Lung microvascular endothelial cell (primary cell): Measurements from ENCODE around the gene NOTUM. TPM values are rescaled to one million over a fixed set of nuclear protein-coding genes. Genes with fewer than 3 reads are reported as not detected.
A peak's percentile ranks its signal among the peaks of the same experiment; 100 is the strongest.

ENCODE experiments used
- DNase-seq, 2 donors: peaks; one replicate each; pipeline versions ENCODE4 v3.0.0 to v3.0.0-alpha.2; 2010; ENCODE audit warnings: low read depth in 2 of 2
- total RNA-seq: library from RNA; depleted of rRNA; stranded (reverse); fragments of >200 nt; gene quantifications from 2 replicates; pipeline ENCODE4 v1.2.1, GENCODE V29; 2014

NOTUM gene
- total RNA-seq, 1 donor from 2014 or later: under 0.01 TPM

DNA sequence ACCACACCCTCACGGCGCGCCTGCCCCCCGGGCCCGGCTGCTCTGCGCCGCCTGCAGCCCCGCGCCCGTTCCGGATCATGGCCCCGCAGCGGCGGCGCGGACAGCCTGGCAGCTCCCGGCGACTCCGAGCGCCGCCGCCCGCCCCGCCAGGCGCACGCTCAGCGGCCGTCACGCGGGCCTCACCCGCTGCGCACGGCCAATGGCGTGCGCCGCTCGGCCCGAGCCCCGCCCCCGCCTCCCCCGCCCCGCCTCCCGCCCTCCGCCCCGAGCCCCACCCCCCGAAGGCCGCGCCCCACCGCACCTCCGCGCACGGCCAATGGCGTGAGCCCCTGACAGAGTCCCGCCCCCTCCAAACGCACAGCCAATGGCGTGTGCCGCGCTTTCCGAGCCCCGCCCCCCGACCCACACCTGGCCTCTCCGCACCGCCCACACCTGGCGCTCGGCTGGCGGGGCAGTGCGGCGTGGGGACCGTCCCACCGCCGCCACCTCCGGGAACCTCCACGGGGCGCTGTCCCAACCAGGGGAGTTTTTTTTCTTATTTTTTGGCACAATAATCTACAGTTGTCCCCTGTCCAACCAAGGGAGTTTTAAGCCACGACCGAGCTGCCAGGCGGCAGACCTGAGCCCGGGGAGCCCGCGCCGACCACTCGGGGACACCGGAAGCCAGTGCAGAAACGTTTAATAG, 49.6 kb downstream of the NOTUM start, which contains the start of gene PCYT2:
TSS of gene PCYT2 (minus strand) at position 123 of the 685 bp plus-strand sequence. CDS start at position 79, 44 bp downstream.
- peak; percentile 85 to 93 for DNase-seq

DNA sequence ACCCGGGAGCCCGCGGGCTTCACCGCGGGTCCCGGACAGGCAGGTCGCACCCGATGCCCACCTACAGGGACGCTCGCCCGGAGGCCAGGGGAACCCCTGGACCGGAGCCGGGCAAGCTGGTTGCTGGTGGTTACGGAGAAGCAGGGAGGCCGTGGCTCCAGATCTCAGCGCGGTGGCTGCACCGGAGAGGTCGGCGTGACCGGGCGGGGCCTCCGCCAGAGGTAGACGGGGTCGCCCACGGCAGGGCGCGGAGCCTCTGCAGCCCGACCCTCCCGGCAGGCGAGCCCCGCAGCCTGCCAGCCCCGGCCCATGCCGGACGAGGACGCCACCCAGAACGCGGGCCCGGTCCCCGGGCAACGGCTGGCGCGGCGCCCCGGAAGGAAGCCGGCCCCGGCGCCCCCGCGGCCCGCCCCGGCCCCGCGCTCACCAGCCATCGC, 50.1 kb downstream of the NOTUM start:
- DNase-seq: no peak

DNA sequence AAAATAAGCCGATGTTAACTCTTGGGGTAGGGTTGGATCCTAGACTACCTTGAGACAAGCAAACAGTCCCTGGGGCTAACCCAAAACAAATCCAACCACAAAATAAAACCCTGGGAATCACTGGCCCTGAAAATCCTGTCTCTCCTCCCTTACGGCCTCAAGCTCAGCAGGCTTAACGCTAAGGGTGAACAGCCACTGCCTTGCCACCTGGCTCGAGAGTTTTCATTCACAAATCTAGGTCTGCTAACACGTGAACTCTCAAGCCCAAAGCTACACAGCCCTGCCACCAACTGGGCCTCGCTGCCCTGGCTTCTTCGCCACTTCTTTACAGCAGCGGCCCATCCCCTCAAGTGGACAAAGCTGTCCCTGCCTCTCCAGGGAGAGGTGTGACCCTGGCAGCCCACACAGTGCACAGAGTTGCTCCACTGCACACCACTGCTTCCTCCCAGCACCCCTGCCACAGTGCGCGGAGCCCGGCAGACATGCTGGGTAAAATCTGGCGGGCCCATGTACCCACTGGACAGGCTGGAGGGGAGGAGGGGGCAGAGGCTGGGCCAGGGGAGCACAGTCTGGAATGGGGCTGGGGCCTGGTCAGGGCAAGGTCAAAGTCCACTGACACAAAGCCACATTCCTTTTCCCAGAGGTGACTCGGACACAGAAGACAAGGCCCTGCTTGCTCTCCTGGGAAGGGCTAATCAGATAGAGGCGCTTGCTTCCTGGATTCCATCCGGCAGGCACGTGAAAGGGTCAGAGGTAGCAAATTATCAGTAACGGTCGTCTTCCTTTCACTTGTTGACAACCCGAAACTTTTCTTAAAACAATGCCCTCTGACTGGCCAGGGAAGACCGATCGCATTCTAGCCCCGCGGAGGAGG, 50.8 kb downstream of the NOTUM start:
- peak; percentile 22 to 38 for DNase-seq

DNA sequence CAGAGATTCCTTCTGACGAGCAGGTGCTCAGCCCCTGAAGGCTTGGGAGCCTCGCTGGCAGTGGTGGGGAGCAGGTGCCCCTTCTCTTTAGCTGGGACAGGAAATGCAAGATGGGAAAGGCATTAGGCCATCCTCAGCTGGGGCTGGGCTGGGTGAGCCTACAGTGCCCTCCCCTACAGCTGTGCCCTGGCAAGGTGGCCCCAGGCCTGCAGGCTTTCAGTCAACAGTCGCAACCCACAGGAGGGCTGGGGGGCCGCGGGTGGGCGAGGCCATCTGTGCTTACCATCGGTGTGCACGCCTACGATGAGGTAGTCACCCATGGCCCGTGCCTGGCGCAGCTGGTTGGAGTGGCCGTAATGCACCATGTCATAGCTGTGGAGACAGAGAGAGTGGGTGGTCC, 51.8 kb downstream of the NOTUM start:
- no peak for DNase-seq

GRCh38 chr17:81908793-81909192, 52.2 kb downstream of the NOTUM start:
- DNase-seq: no peak

GRCh38 chr17:81907219-81908145, 53.5 kb downstream of the NOTUM start:
- no peak for DNase-seq

DNA sequence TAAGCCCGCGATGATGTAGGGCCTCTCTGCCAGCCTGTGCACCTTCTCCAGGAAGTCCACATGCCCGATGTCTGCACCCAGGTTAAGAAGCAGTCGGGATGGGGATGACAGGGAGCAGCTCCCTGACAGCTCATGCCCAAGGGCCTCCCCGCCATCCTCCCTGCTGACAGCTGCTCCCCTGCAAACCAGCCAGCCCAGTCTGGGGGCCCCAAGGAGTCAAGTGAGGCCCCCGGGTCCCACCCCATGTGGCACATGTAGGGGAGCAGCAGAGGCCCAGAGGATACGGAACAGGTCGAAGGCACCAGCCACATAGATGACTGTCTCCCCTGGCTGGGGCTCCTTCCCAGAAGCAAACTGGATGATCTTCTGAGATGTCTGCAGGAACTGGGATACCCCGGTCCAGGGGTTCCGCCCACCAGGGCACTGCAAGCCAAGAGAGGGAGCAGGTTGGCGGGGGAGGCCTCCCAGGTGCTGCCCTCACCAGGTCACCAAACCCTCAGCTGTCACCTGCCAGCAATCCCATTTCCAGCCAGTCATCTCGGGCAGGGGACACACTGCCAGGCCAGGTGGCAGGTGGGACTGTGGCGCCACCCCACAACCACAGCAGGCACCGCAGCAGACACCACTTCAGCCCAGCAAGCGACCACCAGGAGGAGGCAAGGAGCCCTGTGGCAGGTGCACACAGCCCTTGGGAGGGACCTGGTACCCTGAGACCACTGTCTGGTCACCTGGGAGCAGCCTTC, 54.3 kb downstream of the NOTUM start:
- DNase-seq: no peak

GRCh38 chr17:81905993-81906392, 55.0 kb downstream of the NOTUM start:
- DNase-seq: no peak

- no peak for DNase-seq
Measured at GRCh38 chr17:81905424-81905875, 55.5 kb downstream of the NOTUM start.

DNA sequence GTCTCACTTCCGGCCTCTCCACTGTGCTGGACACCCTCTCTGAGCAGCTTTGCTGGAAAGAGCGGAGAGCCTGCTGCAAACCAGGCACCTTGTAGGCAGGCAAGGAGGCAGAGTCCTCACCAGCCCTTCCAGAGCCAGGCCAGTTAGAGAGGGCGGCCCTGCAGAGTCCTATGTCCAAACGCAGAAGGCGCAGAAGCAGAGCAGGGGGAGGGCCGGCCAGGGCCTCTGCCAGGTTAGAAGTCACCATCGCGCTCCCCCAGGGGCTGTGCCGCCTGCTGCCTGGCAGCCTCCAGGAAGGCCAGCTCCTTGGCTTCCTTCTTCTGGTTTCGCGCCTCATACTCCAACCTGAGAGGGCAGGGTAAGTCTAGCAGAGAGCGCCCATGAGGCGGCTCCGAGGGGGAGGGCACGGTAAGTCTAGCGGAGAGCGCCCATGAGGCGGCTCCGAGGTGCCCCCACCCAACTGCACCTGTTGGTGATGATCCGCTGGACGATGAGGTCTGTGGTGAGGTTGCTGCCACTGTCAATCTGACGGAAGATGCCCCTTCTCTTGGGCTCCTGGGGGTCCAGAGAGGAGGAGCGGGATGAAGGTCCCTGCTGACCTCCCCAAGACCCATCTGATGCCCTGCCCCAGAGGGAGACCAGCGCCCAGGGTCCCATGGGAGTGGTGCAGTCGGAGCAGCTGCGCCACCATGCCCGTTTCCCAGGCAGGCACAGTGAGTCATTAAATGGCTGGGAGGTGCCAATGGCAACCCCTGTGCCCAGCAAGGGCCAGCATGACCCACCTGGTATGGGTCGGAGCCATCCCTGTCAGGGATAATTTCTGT, 56.2 kb downstream of the NOTUM start:
- no peak for DNase-seq

- DNase-seq: no peak
Measured at GRCh38 chr17:81903896-81904599, 56.9 kb downstream of the NOTUM start.

- DNase-seq: no peak
Measured at GRCh38 chr17:81903415-81903831, 57.6 kb downstream of the NOTUM start.

GRCh38 chr17:81902653-81903414, 58.2 kb downstream of the NOTUM start:
- no peak for DNase-seq

Other genes starting within 250 kb of the NOTUM start
- gene SLC25A10, start 248.9 kb downstream of the NOTUM start, total RNA-seq: 6.7 and 11.8 TPM in 2 replicates
- not detected in 2 replicates for gene GCGR, start 157.0 kb downstream of the NOTUM start, total RNA-seq
- 93.7 and 178 TPM in 2 replicates for gene MCRIP1, start 127.9 kb downstream of the NOTUM start, total RNA-seq
- not detected in 2 replicates for gene PPP1R27, start 126.1 kb downstream of the NOTUM start, total RNA-seq
- 504 and 688 TPM in 2 replicates for gene P4HB, start 100.7 kb downstream of the NOTUM start, total RNA-seq
- 91.7 and 92.9 TPM in 2 replicates for gene ARHGDIA, start 89.8 kb downstream of the NOTUM start, total RNA-seq
- gene ALYREF, start 69.6 kb downstream of the NOTUM start, total RNA-seq: 107 and 136 TPM in 2 replicates
- gene ANAPC11, start 69.5 kb downstream of the NOTUM start, total RNA-seq: 102 and 112 TPM in 2 replicates
- gene NPB, start 58.9 kb downstream of the NOTUM start, total RNA-seq: under 0.01 TPM in 1 of 2 replicates, not detected in the other
- gene PCYT2, start 49.8 kb downstream of the NOTUM start, total RNA-seq: 24.0 and 27.6 TPM in 2 replicates
- 11.3 and 13.1 TPM in 2 replicates for gene SIRT7, start 43.0 kb downstream of the NOTUM start, total RNA-seq
- gene MAFG, start 33.5 kb downstream of the NOTUM start, total RNA-seq: 9.2 and 17.1 TPM in 2 replicates
- 52.3 and 60.9 TPM in 2 replicates for gene PYCR1, start 23.9 kb downstream of the NOTUM start, total RNA-seq
- not detected in 2 replicates for gene MYADML2, start 14.0 kb downstream of the NOTUM start, total RNA-seq
- 17.7 and 23.2 TPM in 2 replicates for gene ASPSCR1, start 16.4 kb upstream of the NOTUM start, total RNA-seq
- gene CENPX, start 61.7 kb upstream of the NOTUM start, total RNA-seq: 30.1 and 31.5 TPM in 2 replicates
- gene LRRC45, start 62.1 kb upstream of the NOTUM start, total RNA-seq: 7.6 and 8.3 TPM in 2 replicates
- gene RAC3, start 70.5 kb upstream of the NOTUM start, total RNA-seq: 9.7 and 18.3 TPM in 2 replicates
- 35.5 and 37.7 TPM in 2 replicates for gene DCXR, start 76.5 kb upstream of the NOTUM start, total RNA-seq
- gene RFNG, start 90.6 kb upstream of the NOTUM start, total RNA-seq: 10.0 and 16.3 TPM in 2 replicates
- gene GPS1, start 90.7 kb upstream of the NOTUM start, total RNA-seq: 61.9 and 64.1 TPM in 2 replicates
- 30.7 and 35.5 TPM in 2 replicates for gene DUS1L, start 104.6 kb upstream of the NOTUM start, total RNA-seq
- 35.1 and 43.4 TPM in 2 replicates for gene FASN, start 137.0 kb upstream of the NOTUM start, total RNA-seq